CD4-positive, alpha-beta T cell treated with Interleukin-1 beta for 1 hour (primary cell): ENCODE measurements around the gene NFATC2.

Source experiments
- DNase-seq, 2 donors: peaks; one replicate each; pipeline ENCODE4 v3.0.0-alpha.2; 2020 to 2022

NFATC2 gene

GRCh38 chr20:51428401-51429143 is 113.9 kb downstream of the NFATC2 start:
- DNase-seq, result no peak

DNA sequence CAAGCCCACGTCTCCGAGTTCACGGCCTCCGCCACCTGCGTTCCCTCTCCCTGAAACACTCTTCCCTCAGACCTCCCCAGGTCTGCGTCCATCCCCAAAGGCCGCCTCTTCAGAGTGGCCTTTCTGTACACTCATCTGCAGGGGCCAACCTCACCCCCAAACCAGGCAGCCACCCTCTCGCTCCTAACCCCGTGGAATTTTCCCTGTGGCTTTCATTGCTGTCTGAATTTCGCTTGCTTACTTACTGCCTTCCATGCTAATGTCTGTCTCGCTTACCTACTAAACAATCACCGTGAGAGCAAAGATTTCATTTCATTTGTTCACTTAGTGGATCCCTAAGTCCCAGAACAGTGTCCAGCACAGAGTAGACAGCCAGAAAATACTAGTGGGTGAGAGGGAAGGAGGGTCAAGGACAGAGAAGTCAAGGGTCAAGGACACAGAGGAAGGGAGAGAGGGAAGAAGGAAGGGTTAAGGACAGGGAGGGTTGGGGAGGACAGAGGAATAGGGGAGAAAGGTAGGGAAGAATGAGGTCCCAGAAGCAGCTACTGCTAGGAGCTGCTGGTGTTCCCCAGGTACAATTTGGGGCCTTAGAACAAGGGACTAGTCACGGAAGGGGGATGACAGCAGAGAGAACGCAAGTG is 114.7 kb downstream of the NFATC2 start:
- no peak for DNase-seq

- no peak for DNase-seq
Observed at GRCh38 chr20:51426718-51427650, 115.5 kb downstream of the NFATC2 start.

GRCh38 chr20:51425347-51426106 is 117.0 kb downstream of the NFATC2 start:
- no peak for DNase-seq

DNA sequence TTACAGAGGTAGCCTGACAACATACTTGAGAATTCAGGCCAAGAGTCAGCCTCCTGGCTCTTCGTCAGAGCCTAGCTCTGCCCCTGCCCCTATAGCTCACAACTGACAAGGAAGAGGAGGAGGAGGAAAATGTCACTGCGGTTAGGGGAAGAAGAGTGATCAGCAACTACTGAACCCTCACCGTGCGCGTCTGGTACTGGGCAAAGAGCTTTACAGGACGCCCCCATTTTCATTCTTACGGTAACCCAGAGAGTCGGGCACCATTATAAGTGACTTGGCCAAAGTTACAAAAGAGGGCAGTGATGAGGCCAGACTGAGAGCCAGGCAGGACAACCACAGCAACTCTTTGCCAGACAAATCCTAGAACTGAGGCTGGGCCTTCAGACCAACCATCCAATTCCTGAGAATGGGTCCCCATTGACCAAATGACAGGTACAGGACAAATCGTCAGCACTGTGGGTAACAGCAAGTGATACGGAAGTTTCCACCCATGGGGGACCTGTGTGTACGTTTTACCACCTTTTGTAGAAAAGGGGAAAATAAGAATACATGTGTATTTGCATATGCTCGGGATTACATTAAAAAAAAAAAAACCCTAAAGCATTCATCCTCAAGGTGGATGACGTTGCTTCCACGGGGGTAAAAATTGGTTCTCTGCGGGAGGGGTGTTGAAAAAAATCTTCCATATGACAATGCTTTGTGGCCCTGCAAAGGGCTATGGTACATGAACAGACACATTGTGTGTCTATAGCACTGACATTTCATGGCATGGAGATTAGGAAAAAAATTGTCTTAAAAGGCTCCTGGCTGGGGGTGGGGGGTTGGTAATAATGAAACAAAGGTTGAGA is 118.0 kb downstream of the NFATC2 start:
- DNase-seq, result peak in 1 of 2 donors; percentile 40

DNA sequence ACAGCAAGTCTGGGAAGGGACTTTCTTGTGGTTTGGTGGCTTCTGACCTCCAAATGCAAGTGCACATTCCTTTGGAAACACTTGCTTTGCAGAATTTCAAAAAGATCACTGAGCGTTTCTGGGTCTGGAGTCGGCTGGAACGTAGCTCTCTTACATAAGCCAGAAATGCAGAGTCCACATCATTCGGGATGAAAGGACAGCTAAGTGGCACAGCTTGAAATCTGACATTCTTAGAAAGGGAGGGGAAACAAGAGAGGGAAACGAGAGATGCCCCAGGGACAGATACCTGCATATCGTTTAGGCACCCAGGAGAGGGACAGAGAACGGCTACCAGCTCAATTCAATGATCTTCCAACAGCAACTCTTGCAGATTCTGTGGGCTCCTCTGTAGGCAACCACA is 118.7 kb downstream of the NFATC2 start:
- DNase-seq, result no peak

DNA sequence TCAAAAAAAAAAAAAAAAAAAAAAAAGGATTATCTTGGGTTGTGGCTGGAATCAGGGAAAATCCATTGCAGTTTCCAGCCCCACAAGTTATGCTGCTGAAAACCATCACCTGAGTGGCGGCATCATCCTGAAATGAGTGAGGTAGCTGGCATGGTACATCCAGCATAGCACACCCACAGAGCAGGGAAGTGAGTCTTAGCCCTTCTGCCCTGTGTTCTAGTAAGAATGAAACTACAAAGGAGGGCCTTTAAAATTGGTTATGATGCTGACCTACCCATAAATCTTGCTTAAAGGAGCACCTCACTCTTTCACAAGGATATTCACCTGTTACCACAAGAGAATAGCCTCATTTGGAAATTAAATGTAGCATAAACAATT is 119.2 kb downstream of the NFATC2 start:
- DNase-seq, result no peak

DNA sequence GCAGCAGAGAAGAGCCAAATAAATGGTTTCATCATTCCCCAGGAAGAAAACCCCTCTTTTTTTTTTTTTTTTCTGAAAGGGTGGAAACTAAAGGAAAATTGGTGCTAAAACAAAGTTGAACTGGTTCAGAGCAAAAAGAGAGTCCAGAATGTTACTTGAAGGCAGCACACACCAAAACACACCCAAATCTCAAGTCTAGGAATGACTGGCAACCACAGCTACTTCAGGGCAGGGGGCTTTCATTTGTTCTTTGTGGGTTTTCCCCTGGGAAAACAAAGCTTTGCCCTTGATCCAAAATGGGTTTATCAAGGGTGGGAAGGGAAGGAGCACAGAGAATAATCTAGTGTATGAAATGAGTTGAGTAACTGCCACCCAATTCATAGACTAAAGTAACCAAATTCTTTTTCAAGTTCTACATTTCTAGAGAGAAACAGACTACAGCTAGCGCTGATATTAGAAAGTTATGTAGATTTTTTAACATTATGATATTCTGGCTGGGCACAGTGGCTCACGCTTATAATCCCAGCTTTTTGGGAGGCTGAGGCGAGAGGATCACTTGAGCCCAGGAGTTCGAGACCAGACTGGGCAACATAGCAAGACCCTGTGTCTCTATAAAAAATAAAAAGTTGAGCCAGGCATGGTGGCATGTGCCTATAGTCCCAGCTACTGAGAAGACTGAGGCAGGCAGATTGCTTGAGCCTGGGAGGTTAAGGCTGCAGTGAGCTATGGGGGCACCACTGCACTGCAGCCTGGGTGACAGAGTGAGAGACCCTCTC is 119.8 kb downstream of the NFATC2 start:
- DNase-seq, result no peak

DNA sequence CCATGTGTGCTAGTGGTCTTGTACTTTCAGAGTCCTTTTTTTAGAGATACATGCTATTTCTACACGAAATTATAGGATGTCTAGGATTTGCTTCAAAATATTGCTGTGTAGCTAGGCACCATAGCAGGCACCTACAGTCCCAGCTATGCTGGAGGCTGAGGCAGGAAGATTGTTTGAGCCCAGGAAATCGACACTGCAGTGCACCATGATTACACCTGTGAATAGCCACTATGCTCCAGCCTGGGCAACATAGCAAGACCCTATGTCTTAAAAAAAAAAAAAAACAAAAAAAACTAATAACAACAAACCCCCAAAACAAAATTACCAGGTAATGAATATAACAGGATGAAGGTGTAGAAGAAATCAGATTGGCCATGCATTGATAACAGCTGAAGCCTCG is 121.7 kb downstream of the NFATC2 start:
- DNase-seq, result no peak

- DNase-seq, result no peak
Observed at GRCh38 chr20:51420111-51420510, 122.4 kb downstream of the NFATC2 start.

DNA sequence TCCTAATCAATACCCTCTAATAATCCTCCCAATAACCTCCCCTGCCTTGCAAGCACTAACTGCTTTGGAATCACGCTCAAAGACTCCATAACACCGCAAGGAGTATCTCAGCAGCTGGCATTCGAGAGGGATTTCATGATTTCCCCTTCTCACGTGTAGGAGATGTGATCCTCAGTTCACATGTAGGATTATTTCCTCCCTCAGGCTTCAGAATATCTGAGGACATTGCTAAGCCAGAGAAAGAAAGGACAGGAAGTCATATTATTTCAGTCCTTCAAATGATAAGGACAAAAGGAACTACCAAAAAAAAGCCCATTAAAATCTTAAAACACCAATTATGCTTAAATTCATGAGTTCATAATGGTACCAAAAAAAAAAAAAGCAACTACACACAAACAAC is 122.9 kb downstream of the NFATC2 start:
- no peak for DNase-seq

DNA sequence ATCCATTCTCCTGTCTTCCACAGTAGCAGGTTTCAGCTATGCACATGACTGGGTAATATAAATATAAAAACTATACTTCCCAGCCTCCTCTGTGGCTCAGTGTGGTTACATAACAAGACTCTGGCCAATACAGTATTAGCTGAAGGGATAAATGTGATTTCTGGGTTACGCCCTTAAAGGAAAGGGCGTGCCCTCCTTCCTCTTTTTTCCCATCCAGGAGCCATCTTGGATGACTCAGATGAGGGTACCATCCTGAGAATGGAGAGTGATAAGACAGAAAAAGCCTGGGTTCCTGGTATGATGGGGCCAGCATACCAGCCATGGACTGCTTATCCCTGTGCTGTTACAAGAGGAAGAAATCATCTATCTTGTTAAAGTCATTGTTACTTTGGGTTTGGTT is 123.3 kb downstream of the NFATC2 start:
- DNase-seq, result no peak

GRCh38 chr20:51418137-51418529 is 124.4 kb downstream of the NFATC2 start:
- no peak for DNase-seq

- DNase-seq, result peak in 1 of 2 donors; percentile 47
Observed at GRCh38 chr20:51417250-51418136, 125.0 kb downstream of the NFATC2 start.

DNA sequence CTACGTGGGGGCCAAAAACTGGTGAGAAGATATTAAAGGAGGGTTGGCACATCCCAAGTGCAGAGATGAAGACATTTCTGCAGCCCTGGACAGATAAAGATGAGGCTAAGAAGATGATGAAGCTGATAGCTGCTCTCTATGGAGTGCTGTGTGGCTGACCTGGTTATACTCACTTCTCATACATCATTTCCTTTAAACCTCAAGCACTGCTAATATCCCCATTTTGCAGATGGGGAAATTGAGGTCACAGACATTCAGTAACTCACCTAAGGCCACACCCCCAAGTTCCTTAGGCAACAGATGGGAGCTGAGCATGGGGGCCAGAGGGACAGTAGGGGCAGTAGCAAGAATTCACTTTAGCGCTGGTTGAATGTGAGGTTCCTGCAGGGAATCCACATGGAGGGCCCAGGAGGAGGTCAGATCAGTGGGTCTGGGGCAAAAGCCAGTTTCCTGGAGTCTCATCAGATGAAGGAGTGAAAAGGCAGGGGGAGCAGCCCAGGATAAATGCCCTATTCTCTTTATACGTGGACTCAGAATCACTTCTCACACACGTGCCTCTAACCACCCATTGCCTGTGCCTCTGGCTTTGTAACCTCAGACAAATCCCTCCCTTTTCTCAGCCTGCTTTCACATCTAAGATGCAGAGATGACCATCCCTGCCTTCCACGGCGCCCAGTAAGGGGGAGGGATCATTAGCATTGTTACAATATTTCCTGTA is 125.8 kb downstream of the NFATC2 start:
- peak in 1 of 2 donors; percentile 46 for DNase-seq

DNA sequence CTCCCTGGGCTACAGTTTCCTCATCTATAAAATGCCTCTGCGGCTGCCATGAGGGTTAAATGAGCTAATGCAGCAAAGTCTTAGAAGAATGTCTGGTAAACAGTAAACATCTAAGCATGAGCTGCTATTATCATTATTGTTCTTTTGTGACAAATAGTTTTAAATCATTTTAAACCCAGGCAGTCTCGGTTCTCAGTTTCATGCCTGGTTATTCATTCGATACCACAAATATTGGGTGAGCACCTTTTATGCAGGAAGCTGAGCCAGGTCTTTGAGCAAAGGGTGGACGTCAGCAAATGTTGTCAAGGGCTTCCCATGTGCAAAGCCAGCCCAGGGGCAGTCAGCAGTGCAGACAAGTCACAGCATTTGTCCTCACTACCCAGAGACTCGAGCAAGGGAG is 128.7 kb downstream of the NFATC2 start:
- no peak for DNase-seq

DNA sequence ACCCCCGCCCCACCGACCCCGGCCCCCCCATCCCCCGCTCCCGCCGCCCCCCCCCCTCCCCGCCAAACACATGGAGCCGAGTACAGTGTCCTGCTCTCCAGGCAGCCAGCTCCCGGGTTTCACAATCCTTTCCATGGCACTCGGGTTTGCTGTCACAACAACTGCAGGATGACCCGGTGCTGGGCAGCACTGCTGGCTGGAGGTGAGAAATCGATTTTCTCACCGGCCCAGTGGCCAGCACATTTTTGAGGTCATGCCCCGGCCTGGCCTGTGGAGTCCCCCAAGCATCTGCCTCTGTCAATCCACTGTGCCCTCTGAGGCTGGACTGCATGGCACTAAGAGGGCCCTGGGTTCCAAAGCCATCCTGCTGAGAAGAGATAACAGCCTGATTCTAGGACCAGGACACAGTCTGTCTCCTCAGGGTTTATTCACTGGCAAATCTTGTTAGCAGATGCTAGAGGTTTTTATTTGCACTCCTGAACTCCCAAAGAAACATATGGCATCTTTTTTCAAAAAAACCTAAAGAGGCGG is 129.5 kb downstream of the NFATC2 start:
- DNase-seq, result no peak

GRCh38 chr20:51412333-51412871 is 130.1 kb downstream of the NFATC2 start:
- DNase-seq, result no peak

- no peak for DNase-seq
Observed at GRCh38 chr20:51411870-51412269, 130.6 kb downstream of the NFATC2 start.
